Measurements from ENCODE around the gene TMEM221. TPM values are rescaled to one million over a fixed set of nuclear protein-coding genes. Genes with fewer than 3 reads are reported as not detected.

Gene TMEM221
- total RNA-seq, 1 donor from 2014 or later = 0.30 TPM

DNA sequence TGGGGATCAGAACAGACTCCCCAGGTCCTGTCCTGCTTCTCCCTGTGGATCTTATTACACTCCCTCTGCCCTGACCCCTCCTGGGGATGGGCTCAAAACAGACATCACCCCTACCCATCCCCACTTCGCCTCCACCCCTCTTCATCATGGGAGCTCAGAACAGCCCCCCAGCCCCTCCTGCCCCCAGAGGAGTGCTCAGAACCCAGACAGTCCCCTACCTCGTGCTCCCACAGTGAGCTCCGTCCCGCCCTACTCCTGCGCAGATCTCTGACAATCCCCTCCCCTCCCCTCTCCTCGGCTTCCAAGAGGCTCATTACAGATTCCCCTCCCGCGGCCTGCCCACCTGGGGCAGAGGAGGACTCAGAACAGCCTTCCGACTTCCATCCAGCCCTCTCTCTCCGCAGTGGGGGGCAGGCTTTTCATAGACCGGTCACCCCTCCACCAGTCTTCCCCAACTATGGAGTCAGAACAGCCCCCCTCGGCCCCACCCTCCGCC, 6.2 kb upstream of the TMEM221 start:
- Mint-ChIP-seq H3K4me1 (ENCODE audit: unreplicated experiment) (peaks cover 11% of the 10 kb centered on the region), H3K36me3 (ENCODE audit: unreplicated experiment) (no peaks in the 10 kb centered on the region), H3K27me3 (ENCODE audit: unreplicated experiment) (peaks cover 32% of the 10 kb centered on the region), H3K9me3 (ENCODE audit: unreplicated experiment) (no peaks in the 10 kb centered on the region), H3K4me3 (ENCODE audit: unreplicated experiment) (no peak overlapping the region), H3K27ac (ENCODE audit: unreplicated experiment) (no peak overlapping the region)
- TF ChIP-seq, protein P1, sequence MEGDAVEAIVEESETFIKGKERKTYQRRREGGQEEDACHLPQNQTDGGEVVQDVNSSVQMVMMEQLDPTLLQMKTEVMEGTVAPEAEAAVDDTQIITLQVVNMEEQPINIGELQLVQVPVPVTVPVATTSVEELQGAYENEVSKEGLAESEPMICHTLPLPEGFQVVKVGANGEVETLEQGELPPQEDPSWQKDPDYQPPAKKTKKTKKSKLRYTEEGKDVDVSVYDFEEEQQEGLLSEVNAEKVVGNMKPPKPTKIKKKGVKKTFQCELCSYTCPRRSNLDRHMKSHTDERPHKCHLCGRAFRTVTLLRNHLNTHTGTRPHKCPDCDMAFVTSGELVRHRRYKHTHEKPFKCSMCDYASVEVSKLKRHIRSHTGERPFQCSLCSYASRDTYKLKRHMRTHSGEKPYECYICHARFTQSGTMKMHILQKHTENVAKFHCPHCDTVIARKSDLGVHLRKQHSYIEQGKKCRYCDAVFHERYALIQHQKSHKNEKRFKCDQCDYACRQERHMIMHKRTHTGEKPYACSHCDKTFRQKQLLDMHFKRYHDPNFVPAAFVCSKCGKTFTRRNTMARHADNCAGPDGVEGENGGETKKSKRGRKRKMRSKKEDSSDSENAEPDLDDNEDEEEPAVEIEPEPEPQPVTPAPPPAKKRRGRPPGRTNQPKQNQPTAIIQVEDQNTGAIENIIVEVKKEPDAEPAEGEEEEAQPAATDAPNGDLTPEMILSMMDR (IDR thresholded peaks at IDR 0.05) = no peak
- no peak for DNase-seq (ENCODE audit: extremely low spot score, unreplicated experiment)

DNA sequence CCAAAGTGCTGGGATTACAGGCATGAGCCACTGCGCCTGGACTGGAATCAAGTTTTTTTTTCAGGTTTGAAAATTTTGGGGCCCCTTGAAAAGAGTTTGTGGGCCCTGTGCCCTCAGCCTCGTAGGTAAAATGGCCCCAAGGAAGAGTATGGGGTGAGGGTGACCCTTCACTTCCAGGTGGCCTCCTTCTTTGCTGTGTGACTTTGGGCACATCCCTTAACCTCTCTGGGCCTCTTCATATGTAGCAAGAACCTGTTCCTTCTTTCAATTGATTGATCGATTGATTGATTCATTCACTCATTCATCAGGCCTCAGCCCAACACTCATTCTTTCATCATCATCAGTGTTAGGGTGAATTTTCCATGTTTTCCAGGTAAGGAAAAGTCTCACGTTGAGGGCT, 3.4 kb upstream of the TMEM221 start:
- Mint-ChIP-seq H3K36me3 (ENCODE audit: unreplicated experiment) (no peaks in the 10 kb centered on the region), H3K27me3 (ENCODE audit: unreplicated experiment) (peaks cover 34% of the 10 kb centered on the region), H3K9me3 (ENCODE audit: unreplicated experiment) (no peaks in the 10 kb centered on the region), H3K4me3 (ENCODE audit: unreplicated experiment) (no peak overlapping the region), H3K4me1 (ENCODE audit: unreplicated experiment) (peaks cover 10% of the 10 kb centered on the region), H3K27ac (ENCODE audit: unreplicated experiment) (no peak overlapping the region)
- no peak for DNase-seq (ENCODE audit: extremely low spot score, unreplicated experiment)
- TF ChIP-seq, protein P1 (IDR thresholded peaks at IDR 0.05) = no peak

DNA sequence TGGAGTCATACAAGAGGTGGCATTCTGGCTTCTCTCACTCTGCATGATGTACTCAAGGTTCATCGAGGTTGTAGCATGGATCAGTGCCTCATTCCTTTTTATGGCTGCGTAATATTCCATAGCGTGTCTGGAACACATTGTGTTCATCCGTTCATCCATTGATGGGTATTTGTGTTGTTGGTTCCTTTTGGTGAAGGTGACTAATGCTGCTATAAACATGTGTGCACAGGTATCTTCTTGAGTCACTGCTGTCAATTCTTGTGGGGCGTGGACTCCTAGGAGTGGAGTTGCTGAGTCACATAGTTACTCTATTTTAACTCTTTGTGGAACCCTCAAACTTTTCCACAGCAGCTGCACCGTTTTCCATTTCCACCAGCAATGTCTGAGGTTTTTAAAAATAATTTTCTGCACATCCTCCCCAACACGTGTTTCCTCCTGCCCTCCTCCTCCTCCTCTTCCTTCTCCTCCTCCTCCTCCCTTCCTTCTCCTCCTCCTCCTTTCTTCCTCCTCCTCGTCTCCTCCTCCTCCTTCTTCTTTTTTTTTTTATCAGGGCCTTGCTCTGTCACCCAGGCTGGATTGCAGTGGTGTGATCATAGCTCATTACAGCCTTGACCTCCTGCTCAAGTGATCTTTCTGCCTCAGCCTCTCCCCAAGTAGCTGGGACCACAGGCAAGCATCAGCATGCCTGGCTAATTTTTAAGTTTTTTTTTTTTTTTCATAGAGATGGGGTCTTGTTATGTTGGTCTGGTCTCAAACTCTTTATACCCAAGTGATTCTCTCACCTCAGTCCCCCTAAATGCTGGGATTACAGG, 2.0 kb upstream of the TMEM221 start:
- TF ChIP-seq, protein P1 (IDR thresholded peaks at IDR 0.05) = no peak
- H3K4me3 Mint-ChIP-seq (ENCODE audit: unreplicated experiment) = no peak overlapping the region
- no peaks in the 10 kb centered on the region for H3K9me3 Mint-ChIP-seq (ENCODE audit: unreplicated experiment)
- peaks cover 29% of the 10 kb centered on the region for H3K27me3 Mint-ChIP-seq (ENCODE audit: unreplicated experiment)
- DNase-seq (ENCODE audit: extremely low spot score, unreplicated experiment) = no peak
- no peak overlapping the region for H3K27ac Mint-ChIP-seq (ENCODE audit: unreplicated experiment)
- peaks cover 10% of the 10 kb centered on the region for H3K4me1 Mint-ChIP-seq (ENCODE audit: unreplicated experiment)
- no peaks in the 10 kb centered on the region for H3K36me3 Mint-ChIP-seq (ENCODE audit: unreplicated experiment)

DNA sequence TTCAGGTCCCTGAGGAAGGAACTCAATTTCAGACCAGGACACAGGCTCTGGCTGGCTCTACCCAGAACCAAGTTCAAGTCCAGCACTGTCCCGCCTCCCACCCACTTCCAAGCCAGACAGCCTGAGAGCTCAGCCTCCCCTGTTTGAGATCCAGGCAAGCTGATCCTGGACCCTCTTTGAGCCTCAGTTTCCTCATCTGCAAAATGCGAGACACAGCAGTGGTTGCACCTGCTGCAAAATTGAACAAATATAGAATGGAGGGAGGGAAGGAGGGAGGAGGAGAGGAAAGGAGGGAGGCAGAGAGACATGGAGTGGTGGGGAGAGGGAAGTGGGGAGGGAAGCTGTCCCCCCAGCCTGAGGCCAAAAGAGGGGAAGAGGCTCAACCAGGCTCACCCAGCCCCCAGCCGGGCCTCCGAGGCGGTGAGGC, 751 bp downstream of the TMEM221 start:
- H3K4me3 Mint-ChIP-seq (ENCODE audit: unreplicated experiment) = peak overlapping the region; percentile 50

More for the DNA sequence above, 751 bp downstream of the TMEM221 start:
- TF ChIP-seq, protein P1 (IDR thresholded peaks at IDR 0.05) = no peak
- peaks cover 4% of the 10 kb centered on the region for H3K4me1 Mint-ChIP-seq (ENCODE audit: unreplicated experiment)
- no peak overlapping the region for H3K27ac Mint-ChIP-seq (ENCODE audit: unreplicated experiment)
- H3K27me3 Mint-ChIP-seq (ENCODE audit: unreplicated experiment) = peaks cover 16% of the 10 kb centered on the region
- H3K9me3 Mint-ChIP-seq (ENCODE audit: unreplicated experiment) = no peaks in the 10 kb centered on the region
- DNase-seq (ENCODE audit: extremely low spot score, unreplicated experiment) = no peak
- H3K36me3 Mint-ChIP-seq (ENCODE audit: unreplicated experiment) = no peaks in the 10 kb centered on the region

All from osteocyte (in vitro differentiated cells).